Germinal center (tissue), 1 donor: ENCODE results near the gene MSL3B.

ENCODE experiments used
- DNase-seq: peaks from one replicate; pipeline ENCODE4 v3.0.0; 2012; ENCODE audit warnings: mixed read lengths, low spot score

MSL3B gene

GRCh38 chr2:233816771-233817170 lies 51.4 kb downstream of the MSL3B start:
- DNase-seq: no peak

GRCh38 chr2:233816334-233816733 lies 51.9 kb downstream of the MSL3B start:
- no peak for DNase-seq

- DNase-seq: no peak
These were observed 52.3 kb downstream of the MSL3B start for GRCh38 chr2:233815861-233816260.
